22Rv1 (cell line): Measurements from ENCODE around the gene BAHCC1.

ENCODE experiments used
- ZFX ChIP-seq: fragments of 450-650 bp; IDR thresholded peaks from 2 replicates; pipeline ENCODE4 v1.6.1; 2017; ENCODE audit warnings: antibody characterized with exemption, borderline replicate concordance
- TF ChIP-seq, protein P1 (sequence below): fragments of 450-650 bp; IDR thresholded peaks from 2 replicates; pipeline ENCODE4 v1.5.1; 2017; ENCODE audit warnings: mild to moderate bottlenecking

DNA sequence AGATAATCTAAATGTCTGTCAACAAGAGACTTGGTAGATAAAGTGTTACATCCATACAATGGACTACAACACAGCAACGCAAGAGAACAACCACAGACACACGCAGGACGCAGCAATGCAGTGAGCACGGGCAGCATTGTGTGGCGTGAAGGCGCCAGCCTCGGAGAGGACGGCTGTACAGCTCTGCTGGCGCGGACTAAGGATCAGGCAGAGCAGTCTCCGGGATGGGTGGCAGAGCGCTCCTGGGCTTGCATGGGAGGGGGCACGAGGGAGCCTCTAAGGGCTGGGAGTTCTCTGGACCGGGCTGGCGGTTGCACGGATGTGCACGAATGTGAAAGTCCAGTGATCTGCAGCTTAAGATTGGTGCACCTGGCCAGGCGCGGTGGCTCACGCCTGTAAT, 82.9 kb downstream of the BAHCC1 start:
- TF ChIP-seq, protein P1, sequence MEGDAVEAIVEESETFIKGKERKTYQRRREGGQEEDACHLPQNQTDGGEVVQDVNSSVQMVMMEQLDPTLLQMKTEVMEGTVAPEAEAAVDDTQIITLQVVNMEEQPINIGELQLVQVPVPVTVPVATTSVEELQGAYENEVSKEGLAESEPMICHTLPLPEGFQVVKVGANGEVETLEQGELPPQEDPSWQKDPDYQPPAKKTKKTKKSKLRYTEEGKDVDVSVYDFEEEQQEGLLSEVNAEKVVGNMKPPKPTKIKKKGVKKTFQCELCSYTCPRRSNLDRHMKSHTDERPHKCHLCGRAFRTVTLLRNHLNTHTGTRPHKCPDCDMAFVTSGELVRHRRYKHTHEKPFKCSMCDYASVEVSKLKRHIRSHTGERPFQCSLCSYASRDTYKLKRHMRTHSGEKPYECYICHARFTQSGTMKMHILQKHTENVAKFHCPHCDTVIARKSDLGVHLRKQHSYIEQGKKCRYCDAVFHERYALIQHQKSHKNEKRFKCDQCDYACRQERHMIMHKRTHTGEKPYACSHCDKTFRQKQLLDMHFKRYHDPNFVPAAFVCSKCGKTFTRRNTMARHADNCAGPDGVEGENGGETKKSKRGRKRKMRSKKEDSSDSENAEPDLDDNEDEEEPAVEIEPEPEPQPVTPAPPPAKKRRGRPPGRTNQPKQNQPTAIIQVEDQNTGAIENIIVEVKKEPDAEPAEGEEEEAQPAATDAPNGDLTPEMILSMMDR = no peak
- no peak for TF ChIP-seq ZFX
